ENCODE data around the gene PDE6D. TPM values are rescaled to one million over a fixed set of nuclear protein-coding genes. Genes with fewer than 3 reads are reported as not detected.

Gene PDE6D
- total RNA-seq, 2 experiments from 2014 or later, result 5.9 to 7.0 TPM

- Mint-ChIP-seq H3K4me1 (ENCODE audit: low read depth) (peaks cover 12% of the 10 kb centered on the region), H3K36me3 (ENCODE audit: low read depth) (peaks cover 95% of the 10 kb centered on the region), H3K27ac (no peak overlapping the region), H3K27me3 (no peaks in the 10 kb centered on the region), H3K9me3 (no peaks in the 10 kb centered on the region), H3K4me3 (no peak overlapping the region)
- TF ChIP-seq CTCF (IDR thresholded peaks at IDR 0.05), result no peak
- Histone ChIP-seq H3K27me3 (ENCODE audit: control insufficient read depth in 1 of 2, insufficient read depth in 2 of 2, low read length in 2 of 2) (no peaks in the 10 kb centered on the region), H3K36me3 (ENCODE audit: insufficient read depth, low read length) (peaks cover 79% of the 10 kb centered on the region), H3K27ac (ENCODE audit: low read depth in 1 of 2, low read length in 2 of 2) (no peak overlapping the region), H3K9me3 (ENCODE audit: control insufficient read depth in 1 of 2, insufficient read depth in 1 of 2, low read length in 2 of 2) (no peaks in the 10 kb centered on the region), H3K4me3 (ENCODE audit: low read length) (no peak overlapping the region), H3K4me1 (ENCODE audit: insufficient read depth, low read length) (no peaks in the 10 kb centered on the region)
- intact Hi-C loops (cut with DNase I, micrococcal nuclease), result no loop called here
- ATAC-seq (ENCODE audit: poor library complexity) (no peak), DNase-seq (no peak)
- CTCF ChIA-PET, result no interaction called here
- POLR2A ChIA-PET, result no interaction called here
Measured at GRCh38 chr2:231795525-231796327, 14.6 kb upstream of the PDE6D start.

DNA sequence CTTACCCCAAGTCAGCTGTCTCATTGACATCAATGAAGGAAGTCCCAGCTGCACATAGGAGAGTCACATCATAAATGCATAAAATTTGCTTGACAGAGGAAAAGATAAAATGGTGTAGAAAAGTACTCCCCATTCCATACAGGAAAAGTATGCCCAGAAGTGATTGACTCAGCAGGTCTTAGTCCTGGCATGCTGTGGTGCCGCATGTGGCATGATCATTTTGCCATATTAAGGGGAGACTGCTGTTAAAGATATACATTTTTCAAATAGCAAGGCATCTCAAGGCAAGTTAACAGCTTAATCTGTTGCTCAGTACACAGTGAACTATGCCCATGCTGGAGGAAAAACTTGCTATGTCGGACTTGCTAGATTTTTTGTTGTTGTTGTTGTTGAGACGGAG is 13.3 kb upstream of the PDE6D start:
- H3K9me3 Mint-ChIP-seq, result no peaks in the 10 kb centered on the region
- peaks cover 92% of the 10 kb centered on the region for H3K36me3 Mint-ChIP-seq (ENCODE audit: low read depth)
- intact Hi-C loops (cut with DNase I, micrococcal nuclease), result no loop called here
- DNase-seq (no peak), ATAC-seq (ENCODE audit: poor library complexity) (no peak)
- Histone ChIP-seq H3K4me1 (ENCODE audit: insufficient read depth, low read length) (no peaks in the 10 kb centered on the region), H3K4me3 (ENCODE audit: low read length) (no peak overlapping the region), H3K9me3 (ENCODE audit: control insufficient read depth in 1 of 2, insufficient read depth in 1 of 2, low read length in 2 of 2) (no peaks in the 10 kb centered on the region), H3K27me3 (ENCODE audit: control insufficient read depth in 1 of 2, insufficient read depth in 2 of 2, low read length in 2 of 2) (no peaks in the 10 kb centered on the region), H3K27ac (ENCODE audit: low read depth in 1 of 2, low read length in 2 of 2) (no peak overlapping the region), H3K36me3 (ENCODE audit: insufficient read depth, low read length) (peaks cover 81% of the 10 kb centered on the region)
- TF ChIP-seq CTCF (IDR thresholded peaks at IDR 0.05), result no peak
- H3K4me3 Mint-ChIP-seq, result no peak overlapping the region
- no peaks in the 10 kb centered on the region for H3K27me3 Mint-ChIP-seq
- POLR2A ChIA-PET, result no interaction called here
- peaks cover 12% of the 10 kb centered on the region for H3K4me1 Mint-ChIP-seq (ENCODE audit: low read depth)
- CTCF ChIA-PET, result interaction anchor here (0.6 kb wide), 1 partner anchor 392 kb away, joined by 3 read pairs; no protein-coding TSS in a partner anchor
- no peak overlapping the region for H3K27ac Mint-ChIP-seq

DNA sequence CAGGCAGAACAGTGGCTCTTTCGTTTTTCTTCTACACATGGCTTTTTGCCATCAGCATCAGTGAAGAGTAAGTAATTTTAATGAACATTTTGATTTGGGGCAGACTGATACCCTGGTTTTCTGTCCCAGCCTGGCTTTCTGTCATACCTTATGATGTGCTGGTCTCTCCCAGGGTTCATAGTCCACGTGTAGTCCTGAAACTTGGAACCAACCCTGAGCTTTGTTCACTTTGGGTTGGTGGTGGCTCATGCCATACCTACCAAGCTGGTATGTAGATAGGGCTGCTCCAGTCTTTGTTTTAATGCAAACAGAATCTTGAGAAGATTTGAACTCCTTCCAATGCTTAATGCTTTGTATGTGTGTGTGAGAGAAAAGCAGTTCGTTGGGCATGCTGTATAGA is 10.0 kb upstream of the PDE6D start:
- Mint-ChIP-seq H3K27me3 (no peaks in the 10 kb centered on the region), H3K36me3 (ENCODE audit: low read depth) (peaks cover 72% of the 10 kb centered on the region), H3K9me3 (no peaks in the 10 kb centered on the region), H3K4me3 (no peak overlapping the region), H3K4me1 (ENCODE audit: low read depth) (peaks cover 34% of the 10 kb centered on the region), H3K27ac (no peak overlapping the region)
- Histone ChIP-seq H3K36me3 (ENCODE audit: insufficient read depth, low read length) (peaks cover 66% of the 10 kb centered on the region), H3K9me3 (ENCODE audit: control insufficient read depth in 1 of 2, insufficient read depth in 1 of 2, low read length in 2 of 2) (no peaks in the 10 kb centered on the region), H3K4me1 (ENCODE audit: insufficient read depth, low read length) (peaks cover 13% of the 10 kb centered on the region), H3K27ac (ENCODE audit: low read depth in 1 of 2, low read length in 2 of 2) (no peak overlapping the region), H3K27me3 (ENCODE audit: control insufficient read depth in 1 of 2, insufficient read depth in 2 of 2, low read length in 2 of 2) (no peaks in the 10 kb centered on the region), H3K4me3 (ENCODE audit: low read length) (no peak overlapping the region)
- DNase-seq (no peak), ATAC-seq (ENCODE audit: poor library complexity) (no peak)
- no peak for TF ChIP-seq CTCF (IDR thresholded peaks at IDR 0.05)
- intact Hi-C loops (cut with DNase I, micrococcal nuclease), result no loop called here
- ChIA-PET CTCF (no interaction called here), POLR2A (no interaction called here)
